ENCODE measurements around the gene CHRM2. TPM values are rescaled to one million over a fixed set of nuclear protein-coding genes. Genes with fewer than 3 reads are reported as not detected.

The CHRM2 gene
- polyA plus RNA-seq, 1 of the 3 experiments (the other 2 are of a cell fraction), result 0.23 TPM

GRCh38 chr7:136957391-136957790 is 88.9 kb downstream of the CHRM2 start:
- H3K4me2 ChIP-seq, result no peak overlapping the region
- CTCF ChIA-PET, result interaction anchor here (1.5 kb wide), 1 partner anchor 9 kb away, joined by 6 read pairs; no protein-coding TSS in a partner anchor
- POLR2A ChIA-PET, result no interaction called here

More at GRCh38 chr7:136957391-136957790, 88.9 kb downstream of the CHRM2 start:
- Histone ChIP-seq H3K4me1 (ENCODE audit: control insufficient read depth in 1 of 2, insufficient read depth in 2 of 2, low read depth in 1 of 2, low read length in 1 of 2) (peaks cover 0 to 9% of the 10 kb centered on the region in 2 experiments; a peak in 1 of 4 replicates), H3K36me3 (replicated peaks in 1 of 2; ENCODE audit: control insufficient read depth in 1 of 2, insufficient read depth in 2 of 2, low read length in 1 of 2) (no peaks in the 10 kb centered on the region), H3K4me3 (ENCODE audit: low read depth in 2 of 2, low read length in 1 of 2) (no peak overlapping the region), H2AFZ (ENCODE audit: low read depth) (no peak overlapping the region), H3K27ac (ENCODE audit: low read depth in 2 of 2, low read length in 1 of 2) (no peak overlapping the region), H4K20me1 (ENCODE audit: insufficient read depth) (no peaks in the 10 kb centered on the region), H3K9me2 (no peaks in the 10 kb centered on the region), H3K27me3 (ENCODE audit: insufficient read depth) (no peaks in the 10 kb centered on the region), H3K9ac (no peak overlapping the region), H3K79me2 (ENCODE audit: insufficient read depth) (no peaks in the 10 kb centered on the region), H3K9me3 (no peaks in the 10 kb centered on the region), H3F3A (replicated peaks; ENCODE audit: insufficient read depth) (no peaks in the 10 kb centered on the region)
- WGBS (ENCODE audit: low lambda C conversion rate), result 30% methylated on average over 2 of the region's 2 CpGs
- DNase-seq, result no peak
- TF ChIP-seq SIN3A (IDR thresholded peaks at IDR 0.05; ENCODE audit: borderline replicate concordance, low read depth, low read length) (no peak), CHD2 (IDR thresholded peaks at IDR 0.05; ENCODE audit: low read length, partially characterized antibody) (no peak), TCF12 (IDR thresholded peaks at IDR 0.05) (no peak), SMC3 (IDR thresholded peaks at IDR 0.05; ENCODE audit: low read depth, low read length) (no peak), ELF1 (IDR thresholded peaks at IDR 0.05) (no peak), RFX5 (IDR thresholded peaks at IDR 0.05; ENCODE audit: low read length) (no peak), TEAD4 (IDR thresholded peaks at IDR 0.05; ENCODE audit: borderline replicate concordance, insufficient read depth) (no peak), USF2 (IDR thresholded peaks at IDR 0.05; ENCODE audit: borderline replicate concordance, low read depth, low read length) (no peak), NFIC (IDR thresholded peaks at IDR 0.05; ENCODE audit: borderline replicate concordance) (no peak), EZH2phosphoT487 (IDR thresholded peaks at IDR 0.05; ENCODE audit: borderline replicate concordance, low read depth) (no peak), REST (IDR thresholded peaks at IDR 0.05; ENCODE audit: low read depth, low read length) (no peak), EP300 (IDR thresholded peaks at IDR 0.05; ENCODE audit: borderline replicate concordance in 1 of 2, low read depth in 1 of 2, low read length in 1 of 2) (no peak), FOXJ3 (CRISPR knock-in tag; IDR thresholded peaks at IDR 0.05) (no peak), RXRA (IDR thresholded peaks at IDR 0.05; ENCODE audit: borderline replicate concordance, low read depth) (no peak)
- TF ChIP-seq, protein P1, sequence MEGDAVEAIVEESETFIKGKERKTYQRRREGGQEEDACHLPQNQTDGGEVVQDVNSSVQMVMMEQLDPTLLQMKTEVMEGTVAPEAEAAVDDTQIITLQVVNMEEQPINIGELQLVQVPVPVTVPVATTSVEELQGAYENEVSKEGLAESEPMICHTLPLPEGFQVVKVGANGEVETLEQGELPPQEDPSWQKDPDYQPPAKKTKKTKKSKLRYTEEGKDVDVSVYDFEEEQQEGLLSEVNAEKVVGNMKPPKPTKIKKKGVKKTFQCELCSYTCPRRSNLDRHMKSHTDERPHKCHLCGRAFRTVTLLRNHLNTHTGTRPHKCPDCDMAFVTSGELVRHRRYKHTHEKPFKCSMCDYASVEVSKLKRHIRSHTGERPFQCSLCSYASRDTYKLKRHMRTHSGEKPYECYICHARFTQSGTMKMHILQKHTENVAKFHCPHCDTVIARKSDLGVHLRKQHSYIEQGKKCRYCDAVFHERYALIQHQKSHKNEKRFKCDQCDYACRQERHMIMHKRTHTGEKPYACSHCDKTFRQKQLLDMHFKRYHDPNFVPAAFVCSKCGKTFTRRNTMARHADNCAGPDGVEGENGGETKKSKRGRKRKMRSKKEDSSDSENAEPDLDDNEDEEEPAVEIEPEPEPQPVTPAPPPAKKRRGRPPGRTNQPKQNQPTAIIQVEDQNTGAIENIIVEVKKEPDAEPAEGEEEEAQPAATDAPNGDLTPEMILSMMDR (IDR thresholded peaks at IDR 0.05), result no peak
